PFSK-1 (cell line): Measurements from ENCODE around the gene P2RY6.

Source experiments
- FOXP2 ChIP-seq: optimal IDR thresholded peaks from 2 replicates; pipeline ENCODE3; 2011; ENCODE audit warnings: borderline replicate concordance, control low read depth, inconsistent platforms; ENCODE audit not compliant: insufficient read depth; ENCODE audit errors: extremely low read length, extremely low read depth
- POLR2AphosphoS5 ChIP-seq: IDR thresholded peaks from 2 replicates; pipeline ENCODE4 v1.6.1; 2012; ENCODE audit warnings: low read depth, mild to moderate bottlenecking, control low read depth, low read length, moderate library complexity
- SIN3A ChIP-seq: IDR thresholded peaks from 2 replicates; pipeline ENCODE4 v1.6.1; 2012; ENCODE audit warnings: mild to moderate bottlenecking, low read length, moderate library complexity, borderline replicate concordance; ENCODE audit not compliant: insufficient read depth
- TAF1 ChIP-seq: IDR thresholded peaks from 2 replicates; pipeline ENCODE4 v1.6.1; 2012; ENCODE audit warnings: low read length, control low read depth, borderline replicate concordance; ENCODE audit not compliant: insufficient read depth
- TF ChIP-seq, protein P1 (sequence below), 2 experiments: IDR thresholded peaks; 2 replicates each; pipeline versions ENCODE4 v1.6.1 to v1.8.0; 2011 to 2012; ENCODE audit warnings: low read depth in 2 of 2, low read length in 2 of 2, control low read depth in 1 of 2, inconsistent platforms in 1 of 2, mild to moderate bottlenecking in 1 of 2, moderate library complexity in 1 of 2; ENCODE audit not compliant: insufficient read depth in 1 of 2

P2RY6 gene

DNA sequence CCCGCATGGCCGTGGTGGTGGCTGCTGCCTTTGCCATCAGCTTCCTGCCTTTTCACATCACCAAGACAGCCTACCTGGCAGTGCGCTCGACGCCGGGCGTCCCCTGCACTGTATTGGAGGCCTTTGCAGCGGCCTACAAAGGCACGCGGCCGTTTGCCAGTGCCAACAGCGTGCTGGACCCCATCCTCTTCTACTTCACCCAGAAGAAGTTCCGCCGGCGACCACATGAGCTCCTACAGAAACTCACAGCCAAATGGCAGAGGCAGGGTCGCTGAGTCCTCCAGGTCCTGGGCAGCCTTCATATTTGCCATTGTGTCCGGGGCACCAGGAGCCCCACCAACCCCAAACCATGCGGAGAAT lies 25.1 kb downstream of the P2RY6 start:
- TF ChIP-seq TAF1: no peak
- TF ChIP-seq, protein P1, sequence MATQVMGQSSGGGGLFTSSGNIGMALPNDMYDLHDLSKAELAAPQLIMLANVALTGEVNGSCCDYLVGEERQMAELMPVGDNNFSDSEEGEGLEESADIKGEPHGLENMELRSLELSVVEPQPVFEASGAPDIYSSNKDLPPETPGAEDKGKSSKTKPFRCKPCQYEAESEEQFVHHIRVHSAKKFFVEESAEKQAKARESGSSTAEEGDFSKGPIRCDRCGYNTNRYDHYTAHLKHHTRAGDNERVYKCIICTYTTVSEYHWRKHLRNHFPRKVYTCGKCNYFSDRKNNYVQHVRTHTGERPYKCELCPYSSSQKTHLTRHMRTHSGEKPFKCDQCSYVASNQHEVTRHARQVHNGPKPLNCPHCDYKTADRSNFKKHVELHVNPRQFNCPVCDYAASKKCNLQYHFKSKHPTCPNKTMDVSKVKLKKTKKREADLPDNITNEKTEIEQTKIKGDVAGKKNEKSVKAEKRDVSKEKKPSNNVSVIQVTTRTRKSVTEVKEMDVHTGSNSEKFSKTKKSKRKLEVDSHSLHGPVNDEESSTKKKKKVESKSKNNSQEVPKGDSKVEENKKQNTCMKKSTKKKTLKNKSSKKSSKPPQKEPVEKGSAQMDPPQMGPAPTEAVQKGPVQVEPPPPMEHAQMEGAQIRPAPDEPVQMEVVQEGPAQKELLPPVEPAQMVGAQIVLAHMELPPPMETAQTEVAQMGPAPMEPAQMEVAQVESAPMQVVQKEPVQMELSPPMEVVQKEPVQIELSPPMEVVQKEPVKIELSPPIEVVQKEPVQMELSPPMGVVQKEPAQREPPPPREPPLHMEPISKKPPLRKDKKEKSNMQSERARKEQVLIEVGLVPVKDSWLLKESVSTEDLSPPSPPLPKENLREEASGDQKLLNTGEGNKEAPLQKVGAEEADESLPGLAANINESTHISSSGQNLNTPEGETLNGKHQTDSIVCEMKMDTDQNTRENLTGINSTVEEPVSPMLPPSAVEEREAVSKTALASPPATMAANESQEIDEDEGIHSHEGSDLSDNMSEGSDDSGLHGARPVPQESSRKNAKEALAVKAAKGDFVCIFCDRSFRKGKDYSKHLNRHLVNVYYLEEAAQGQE (IDR thresholded peaks at IDR 0.05; ENCODE audit: insufficient read depth in 1 of 2, low read depth in 2 of 2, low read length in 2 of 2): no peak
- TF ChIP-seq POLR2AphosphoS5: no peak
- no peak for TF ChIP-seq SIN3A
- TF ChIP-seq FOXP2: no peak

DNA sequence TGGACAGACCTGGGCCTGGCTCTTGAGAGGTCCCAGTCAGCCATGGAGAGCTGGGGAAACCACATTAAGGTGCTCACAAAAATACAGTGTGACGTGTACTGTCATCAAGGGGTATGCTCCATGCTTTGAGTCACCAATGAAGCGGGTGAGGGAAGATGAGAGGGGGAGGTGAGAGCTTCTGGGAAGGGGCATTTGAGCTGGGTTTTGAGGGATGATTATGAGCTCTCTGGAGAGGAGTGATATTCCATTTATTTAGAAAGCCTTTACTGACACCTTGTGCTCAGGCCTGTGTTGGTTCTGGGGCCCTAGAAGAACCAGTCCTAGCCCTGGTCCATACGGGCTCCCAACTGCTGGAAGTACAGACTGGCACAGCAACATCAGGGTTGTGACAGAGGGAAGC lies 25.6 kb downstream of the P2RY6 start:
- TF ChIP-seq SIN3A: no peak
- no peak for TF ChIP-seq FOXP2
- TF ChIP-seq TAF1: no peak
- TF ChIP-seq POLR2AphosphoS5: no peak
- TF ChIP-seq, protein P1 (IDR thresholded peaks at IDR 0.05; ENCODE audit: insufficient read depth in 1 of 2, low read depth in 2 of 2, low read length in 2 of 2): no peak

DNA sequence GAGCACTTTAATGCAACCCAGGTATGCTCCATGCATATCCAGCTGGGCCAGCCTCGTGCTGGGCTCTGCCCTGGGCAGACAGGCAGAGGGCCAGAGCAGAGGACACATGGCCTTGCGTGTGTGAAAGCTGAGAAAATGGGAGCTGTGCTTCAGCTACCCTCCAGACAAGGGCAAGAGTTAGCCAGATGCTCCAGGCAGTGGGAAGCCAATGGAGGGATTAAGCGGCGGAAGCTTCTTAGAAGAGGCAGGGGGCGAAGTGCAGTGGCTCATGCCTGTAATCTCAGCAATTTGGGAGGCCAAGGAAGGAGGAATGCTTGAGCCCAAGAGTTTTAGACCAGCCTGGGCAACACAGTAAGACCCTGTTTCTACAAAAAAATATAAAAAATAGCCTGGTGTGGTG lies 26.1 kb downstream of the P2RY6 start:
- no peak for TF ChIP-seq SIN3A
- TF ChIP-seq TAF1: no peak
- TF ChIP-seq, protein P1 (IDR thresholded peaks at IDR 0.05; ENCODE audit: insufficient read depth in 1 of 2, low read depth in 2 of 2, low read length in 2 of 2): no peak
- TF ChIP-seq POLR2AphosphoS5: no peak
- TF ChIP-seq FOXP2: no peak

DNA sequence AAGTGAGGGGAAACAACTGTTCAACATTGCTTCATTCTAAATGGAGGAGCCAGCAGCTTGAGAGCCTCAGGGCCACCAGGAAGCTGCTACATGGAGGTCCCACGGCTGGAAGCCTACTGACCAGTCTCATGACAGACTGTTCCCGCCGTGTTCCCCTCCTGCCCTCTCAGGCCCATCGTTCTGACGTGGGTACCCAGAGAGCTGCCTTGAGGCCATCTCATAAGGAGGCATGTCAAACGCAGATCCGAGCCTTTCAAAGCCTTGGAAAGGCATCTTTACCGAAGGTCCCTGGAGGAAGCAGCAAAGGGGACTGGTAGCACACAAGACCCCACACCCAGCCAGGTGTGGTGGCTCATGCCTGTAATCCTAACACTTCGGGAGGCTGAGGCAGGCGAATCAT lies 27.6 kb downstream of the P2RY6 start:
- no peak for TF ChIP-seq FOXP2

DNA sequence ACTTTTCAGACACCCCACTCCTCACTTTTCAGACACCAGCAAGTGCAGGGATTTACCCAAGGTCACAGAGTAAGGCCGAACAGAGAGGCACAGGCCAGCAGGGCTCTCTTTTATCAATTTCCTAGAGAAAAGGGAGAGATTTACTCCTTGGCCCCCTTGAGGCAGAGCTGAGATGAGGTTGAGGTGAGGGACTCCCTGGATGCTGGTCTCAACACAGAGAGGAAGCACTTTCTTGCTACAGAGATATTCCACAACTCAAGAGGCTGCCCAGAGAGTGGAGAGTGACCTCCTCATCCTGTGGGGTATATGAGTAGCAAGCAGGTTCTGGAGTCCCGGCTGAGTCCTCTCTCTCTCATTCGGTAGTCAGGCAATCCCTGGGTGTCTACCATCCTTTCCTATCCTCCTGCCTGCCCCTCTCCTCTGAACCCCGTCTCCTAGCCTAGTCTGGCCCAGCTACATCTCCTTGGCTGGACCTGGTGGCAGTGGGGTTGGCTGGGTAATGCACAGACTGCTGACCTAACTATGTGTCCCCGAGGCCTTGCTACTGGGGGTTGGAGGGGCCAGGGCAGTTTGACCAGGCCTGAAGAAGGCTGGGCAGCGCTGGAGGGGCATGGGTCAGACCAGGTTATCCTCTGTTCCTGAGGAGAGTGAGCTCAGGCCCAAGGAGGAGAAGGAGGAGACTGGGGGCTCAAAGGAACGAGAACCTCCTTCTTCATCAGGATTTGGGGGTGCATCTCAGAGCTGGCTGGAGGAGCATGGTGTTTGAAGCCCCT lies 34.1 kb downstream of the P2RY6 start:
- TF ChIP-seq, protein P1 (IDR thresholded peaks at IDR 0.05; ENCODE audit: insufficient read depth in 1 of 2, low read depth in 2 of 2, low read length in 2 of 2): no peak
- no peak for TF ChIP-seq TAF1
- no peak for TF ChIP-seq FOXP2
- TF ChIP-seq POLR2AphosphoS5: no peak
- no peak for TF ChIP-seq SIN3A
